T1000 (cell line): ENCODE results near the gene LHX6.

Source experiments
- DNase-seq: peaks from one replicate; lab custom pipeline; 2025; ENCODE audit warnings: mixed read lengths; lab: John Stamatoyannopoulos, UW

LHX6 gene

GRCh38 chr9:122234022-122234748 lies 5.4 kb upstream of the LHX6 start:
- no peak for DNase-seq

GRCh38 chr9:122232796-122233306 lies 4.1 kb upstream of the LHX6 start:
- no peak for DNase-seq

DNA sequence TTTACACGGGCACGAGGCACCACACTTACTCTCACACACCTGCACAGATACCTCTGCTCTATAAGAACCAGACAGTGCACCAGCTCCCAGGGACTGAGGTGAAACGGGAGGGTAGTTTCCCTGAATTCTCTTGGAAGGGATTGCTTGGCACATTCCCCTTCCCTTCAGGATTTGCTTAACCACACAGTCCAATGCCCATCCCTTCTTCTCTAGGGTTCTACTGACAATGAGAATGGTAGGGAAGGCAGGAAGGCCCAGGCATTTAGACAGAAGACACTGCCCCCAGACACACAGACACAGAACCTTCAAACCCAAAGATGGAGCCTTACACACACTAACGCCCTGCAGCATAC lies 704 bp upstream of the LHX6 start:
- no peak for DNase-seq

DNA sequence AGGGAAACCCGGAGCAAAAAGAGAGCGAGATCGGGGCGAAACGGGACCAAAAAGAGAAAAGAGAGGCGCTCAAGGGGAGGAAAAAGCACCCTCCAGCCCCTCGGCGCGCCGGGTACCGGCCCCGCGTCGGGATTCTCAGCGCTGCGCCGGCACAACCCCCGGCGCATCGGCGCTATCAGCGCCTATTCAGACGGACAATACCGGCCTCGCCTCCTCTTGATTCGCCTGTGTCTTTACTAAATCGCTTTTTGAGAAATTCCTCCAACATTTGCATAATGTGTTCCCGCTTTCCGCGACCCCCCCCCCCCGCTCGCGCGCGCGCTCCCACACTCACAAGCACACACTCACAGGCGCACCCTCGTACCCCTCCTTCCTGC lies 578 bp downstream of the LHX6 start:
- no peak for DNase-seq

- no peak for DNase-seq
Measured at GRCh38 chr9:122227575-122227900, 1.2 kb downstream of the LHX6 start.

DNA sequence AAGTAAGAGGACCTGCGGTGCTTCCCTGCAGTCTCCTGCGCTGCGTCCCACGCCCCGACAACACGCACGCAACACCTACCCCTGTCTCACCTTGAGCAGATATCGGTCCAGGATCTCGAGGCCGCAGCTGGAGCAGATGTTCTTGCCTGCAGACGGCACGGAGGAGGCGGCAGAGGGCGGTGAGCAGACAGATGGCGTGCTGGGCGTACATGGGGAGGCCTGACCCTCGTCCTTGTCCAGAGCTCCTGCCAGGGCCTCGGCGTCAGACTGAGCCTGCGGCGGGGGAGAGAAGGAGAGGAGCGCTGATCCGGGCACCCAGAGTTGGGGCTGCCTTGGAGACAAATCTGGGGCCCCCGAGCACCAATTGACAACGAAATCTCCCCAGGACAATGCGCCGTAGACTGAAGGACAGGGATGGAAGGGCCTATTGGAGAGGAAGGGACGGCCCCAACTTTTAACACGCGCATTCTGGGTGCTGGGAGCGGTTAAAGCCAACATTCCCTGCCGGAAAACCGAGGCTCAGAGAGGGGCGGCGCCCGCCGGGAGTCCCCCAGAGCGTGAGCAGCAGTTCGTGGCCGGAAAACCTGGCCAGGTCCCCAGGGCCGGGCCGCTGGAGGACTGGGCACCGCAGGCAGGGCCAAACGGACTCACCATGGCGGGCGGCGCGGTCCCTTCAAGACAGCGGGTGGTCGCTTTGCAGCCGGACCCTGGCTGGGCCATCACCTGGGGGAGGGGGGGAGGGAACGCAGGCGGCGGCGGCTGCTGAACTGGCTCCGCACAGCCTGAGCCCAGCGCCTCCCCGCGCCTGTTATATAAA lies 1.8 kb downstream of the LHX6 start:
- no peak for DNase-seq

- DNase-seq: no peak
Measured at GRCh38 chr9:122226142-122226757, 2.5 kb downstream of the LHX6 start.

DNA sequence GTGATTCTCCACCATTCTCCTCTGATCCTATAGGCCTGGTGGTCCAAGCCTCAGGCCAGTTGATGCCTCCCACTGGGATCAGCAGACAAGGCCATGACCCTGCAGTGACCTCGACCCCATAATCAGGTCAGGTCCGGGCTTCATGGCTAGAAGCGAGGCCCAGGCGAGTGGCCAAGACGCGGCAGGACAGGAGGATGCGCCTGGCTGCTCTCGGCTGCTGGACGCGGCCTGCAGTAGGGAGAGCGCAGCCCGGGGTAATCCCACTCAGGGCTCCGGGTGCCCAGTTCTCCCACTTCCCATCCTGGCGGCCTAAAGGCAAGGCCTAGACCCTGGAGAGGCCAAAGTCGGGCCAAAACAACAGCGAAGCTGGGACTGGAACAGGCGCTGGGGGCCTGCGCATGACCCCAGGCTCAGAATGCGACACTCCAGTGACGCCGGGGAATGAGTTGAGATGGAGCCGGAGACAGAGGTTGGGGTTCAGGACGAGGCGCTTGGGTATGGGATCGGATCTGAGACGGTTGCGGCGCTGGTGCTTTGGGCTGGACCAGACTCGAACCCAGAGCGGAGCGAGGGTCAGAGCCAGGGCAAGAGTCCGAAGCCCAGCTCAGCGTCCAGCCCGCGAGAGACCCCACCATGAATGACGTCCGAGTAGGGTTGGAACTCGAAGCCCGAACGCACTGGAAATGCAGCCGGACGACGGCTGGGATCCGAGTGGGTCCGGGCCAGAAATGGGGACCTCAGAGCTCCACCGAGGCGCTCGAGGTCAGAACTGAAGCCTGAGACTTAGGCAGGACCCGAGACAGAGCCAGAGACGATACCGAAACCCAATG lies 3.2 kb downstream of the LHX6 start:
- no peak for DNase-seq

DNA sequence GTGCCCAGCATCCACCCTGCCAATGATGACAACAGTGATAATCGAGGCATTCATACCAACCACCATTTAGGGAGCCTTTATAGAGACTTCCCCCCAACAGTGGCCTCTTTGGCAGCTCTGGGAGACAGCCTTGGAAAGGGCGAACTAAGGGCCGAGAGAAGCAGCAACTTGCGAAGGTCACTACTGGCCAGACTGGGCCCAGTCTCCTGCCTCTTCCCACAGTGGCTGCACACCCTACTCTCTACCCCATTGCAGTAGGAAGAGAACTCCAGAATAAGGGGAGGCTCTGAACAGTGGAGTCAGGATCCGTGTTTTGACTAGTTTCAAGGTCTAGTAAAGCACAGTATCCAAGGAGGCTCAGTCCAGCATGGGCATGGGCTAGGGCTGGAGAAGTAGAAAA lies 5.3 kb downstream of the LHX6 start:
- DNase-seq: no peak

DNA sequence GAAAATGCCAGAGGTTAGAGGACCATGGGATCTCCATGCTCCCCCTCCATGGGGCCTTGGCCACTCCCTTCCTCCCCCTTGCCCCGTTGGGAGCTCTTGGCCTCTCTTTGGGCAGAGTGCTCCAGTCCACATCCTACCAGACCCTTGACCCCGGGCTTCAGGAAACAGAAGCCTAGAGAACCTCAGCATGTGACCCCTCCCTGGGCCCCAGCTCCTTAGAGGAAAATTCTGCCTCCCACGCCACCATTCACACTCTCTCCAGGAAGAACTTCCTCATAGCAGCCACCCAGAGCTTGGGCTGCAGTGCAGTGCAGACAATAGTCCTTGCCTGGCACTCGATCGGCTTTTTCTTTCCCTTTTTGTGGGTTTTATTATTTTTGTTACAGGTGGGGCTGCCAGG lies 6.0 kb downstream of the LHX6 start:
- no peak for DNase-seq

DNA sequence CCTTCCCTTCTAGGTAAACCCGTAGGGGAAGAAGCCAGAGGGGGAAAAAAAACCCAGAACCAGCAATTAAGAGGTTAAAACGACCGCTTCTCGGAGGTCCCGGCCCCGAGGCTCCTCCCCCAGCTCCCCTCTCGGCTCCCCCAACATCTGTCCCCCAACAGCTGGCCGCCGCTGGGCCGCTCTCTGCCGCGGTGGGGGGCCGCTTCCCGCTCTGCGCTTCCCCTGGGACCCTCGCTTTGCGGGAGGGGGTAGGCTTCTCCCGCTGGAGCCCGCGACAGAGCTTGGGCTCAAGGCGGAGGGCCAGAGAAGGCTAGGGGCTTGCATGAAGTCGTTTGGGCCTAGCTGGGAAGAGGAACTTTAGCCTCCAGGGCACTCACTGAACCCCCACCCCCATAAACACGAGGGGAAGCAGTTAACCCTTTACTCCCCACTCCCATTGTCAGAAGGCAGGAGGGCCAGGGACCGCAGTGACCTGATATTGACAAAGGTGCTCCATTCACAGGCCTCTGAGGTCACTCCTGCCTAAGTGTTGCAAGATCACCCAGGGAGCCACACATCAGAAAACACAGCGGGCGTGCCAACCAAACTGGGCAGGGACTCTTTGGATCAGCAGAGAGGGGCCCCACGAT lies 7.5 kb downstream of the LHX6 start:
- DNase-seq: no peak

DNA sequence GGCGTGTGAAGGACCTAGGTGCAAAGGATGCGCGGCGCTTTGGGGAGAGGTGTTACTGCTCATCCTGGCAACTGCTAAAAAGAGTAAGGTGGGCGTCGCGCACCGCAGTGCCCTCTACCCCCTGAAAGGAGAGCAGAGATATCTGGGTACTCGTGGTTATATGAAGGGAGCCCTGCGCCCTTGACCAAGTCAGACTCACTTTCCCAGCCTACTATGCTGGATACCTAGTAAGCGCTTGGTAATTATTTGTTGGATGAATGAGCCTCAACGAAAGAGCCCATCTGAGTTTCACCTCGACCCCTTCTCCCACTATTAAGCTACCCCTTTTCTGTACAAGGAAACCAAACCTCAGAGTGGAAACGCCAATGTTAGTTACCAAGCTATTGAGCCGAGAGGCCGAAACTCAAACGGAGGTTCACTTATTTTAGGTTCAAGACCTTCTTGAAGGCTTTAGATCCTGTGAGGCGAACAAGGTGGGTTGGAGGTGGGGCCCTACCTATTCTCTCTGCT lies 8.0 kb downstream of the LHX6 start:
- DNase-seq: no peak

GRCh38 chr9:122219856-122220672 lies 8.7 kb downstream of the LHX6 start:
- no peak for DNase-seq

DNA sequence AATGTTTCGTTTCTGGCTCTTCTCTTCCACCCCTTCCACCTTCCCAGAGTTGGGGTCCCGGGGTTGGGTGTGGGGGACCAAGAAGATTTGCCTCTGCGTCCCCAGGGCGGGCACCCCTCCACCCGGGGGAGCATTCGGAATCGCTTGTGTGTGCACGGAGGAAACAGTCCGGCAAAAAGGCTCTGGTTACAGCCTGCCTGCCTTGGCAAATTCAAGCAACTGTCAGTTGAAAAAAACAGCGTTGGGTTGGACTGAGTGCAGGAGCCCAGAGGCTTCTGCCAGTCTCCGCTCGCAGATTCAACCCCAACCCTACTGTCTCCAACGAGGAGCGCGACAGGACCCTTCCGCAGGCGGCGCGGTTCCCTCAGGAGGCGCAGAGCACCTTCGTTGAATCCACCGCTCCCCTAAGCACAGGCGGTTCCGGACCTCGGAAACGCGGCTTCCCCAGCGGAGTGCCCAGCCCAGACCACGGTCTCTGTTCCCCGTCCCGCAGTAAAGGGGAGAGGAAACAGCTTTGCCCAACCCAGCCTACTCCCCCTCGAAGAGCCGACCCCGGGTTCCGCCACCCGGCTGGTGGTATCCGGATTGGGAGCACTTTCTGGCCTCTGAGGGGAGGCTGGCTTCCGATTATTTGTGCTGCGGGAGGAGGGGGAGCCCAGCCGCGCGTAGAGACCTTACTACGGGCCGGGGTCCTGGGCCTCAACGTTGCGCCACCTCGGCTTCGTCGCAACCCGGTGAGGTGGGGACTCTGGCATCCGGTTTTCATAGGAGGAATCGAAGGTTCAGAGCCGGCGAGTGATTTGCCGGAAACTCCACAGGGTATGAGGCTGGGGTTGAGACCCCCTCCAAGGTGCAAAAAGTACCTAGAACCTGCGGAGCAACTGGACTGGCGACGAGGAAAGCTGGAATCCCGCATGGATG lies 9.6 kb downstream of the LHX6 start:
- no peak for DNase-seq

DNA sequence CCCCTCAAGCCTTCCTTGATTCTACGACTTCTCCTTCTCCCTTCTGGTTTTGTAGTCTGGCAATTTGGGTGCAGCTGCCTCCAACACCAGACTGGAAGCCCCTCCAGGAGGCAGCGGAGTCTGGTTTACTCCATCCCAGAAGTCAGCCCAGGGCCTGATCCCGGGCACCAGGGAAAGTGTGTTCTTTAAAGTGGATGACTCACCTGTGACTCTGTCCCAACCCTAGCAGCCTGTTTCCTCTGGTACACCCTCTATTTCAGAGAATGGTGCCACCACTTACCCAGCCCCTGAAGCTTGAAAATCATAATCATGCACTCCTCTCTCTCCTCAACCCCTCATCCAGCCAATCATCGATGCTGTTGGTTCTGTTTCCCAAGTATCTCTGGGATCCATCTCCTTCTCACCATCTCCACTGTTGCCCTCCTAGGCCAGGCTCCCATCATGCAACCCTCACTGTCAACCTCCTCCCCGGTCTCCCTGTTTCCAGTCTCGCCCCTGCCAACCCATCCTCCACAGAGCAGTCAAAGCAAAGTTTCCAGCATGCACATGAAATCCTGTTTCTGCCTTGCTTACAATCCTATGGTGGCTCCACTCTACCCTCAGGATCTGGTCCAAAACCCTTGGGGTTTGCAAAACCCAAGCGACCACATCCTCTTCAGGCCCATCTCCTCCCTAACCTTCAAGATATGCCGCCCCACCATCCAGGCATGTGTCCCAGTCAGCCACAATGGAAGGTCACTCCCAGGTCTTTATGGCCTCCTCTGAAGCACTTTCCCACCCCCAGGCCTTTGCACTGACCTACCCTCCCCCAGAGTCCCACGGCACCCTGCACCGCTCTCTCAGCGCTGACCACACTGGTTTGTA lies 10.5 kb downstream of the LHX6 start:
- no peak for DNase-seq

- DNase-seq: no peak
Measured at GRCh38 chr9:122217640-122218039, 11.1 kb downstream of the LHX6 start.

DNA sequence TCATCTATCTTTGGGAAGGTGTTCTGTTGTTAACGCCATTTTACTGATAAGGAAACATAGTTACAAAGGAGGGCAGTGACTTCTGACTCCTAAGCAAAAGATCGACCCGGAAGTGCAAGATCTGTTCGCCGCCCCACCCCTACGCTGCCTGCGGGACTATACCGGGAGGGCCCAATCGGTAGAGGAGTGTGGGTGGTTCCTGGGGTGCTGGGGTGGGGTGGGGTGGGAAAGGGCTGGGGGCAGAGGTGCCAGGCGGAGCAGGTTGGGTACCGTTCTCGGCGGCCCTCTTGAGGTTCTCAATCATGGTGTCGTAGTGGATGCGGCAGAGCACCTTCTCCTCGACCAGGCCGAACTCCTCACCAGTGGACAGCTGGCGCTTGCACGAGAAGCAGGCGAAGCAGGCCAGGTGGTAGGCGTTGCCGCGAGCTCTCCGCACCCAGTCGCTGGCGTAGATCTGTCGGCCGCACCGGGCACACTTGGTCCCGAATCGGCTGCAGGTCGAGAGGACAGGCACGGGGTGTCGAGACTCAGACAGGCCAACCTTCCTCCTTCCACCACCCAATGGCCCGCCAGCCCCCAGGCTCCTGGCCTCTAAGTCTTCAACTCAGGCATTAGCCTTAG lies 11.8 kb downstream of the LHX6 start:
- no peak for DNase-seq

DNA sequence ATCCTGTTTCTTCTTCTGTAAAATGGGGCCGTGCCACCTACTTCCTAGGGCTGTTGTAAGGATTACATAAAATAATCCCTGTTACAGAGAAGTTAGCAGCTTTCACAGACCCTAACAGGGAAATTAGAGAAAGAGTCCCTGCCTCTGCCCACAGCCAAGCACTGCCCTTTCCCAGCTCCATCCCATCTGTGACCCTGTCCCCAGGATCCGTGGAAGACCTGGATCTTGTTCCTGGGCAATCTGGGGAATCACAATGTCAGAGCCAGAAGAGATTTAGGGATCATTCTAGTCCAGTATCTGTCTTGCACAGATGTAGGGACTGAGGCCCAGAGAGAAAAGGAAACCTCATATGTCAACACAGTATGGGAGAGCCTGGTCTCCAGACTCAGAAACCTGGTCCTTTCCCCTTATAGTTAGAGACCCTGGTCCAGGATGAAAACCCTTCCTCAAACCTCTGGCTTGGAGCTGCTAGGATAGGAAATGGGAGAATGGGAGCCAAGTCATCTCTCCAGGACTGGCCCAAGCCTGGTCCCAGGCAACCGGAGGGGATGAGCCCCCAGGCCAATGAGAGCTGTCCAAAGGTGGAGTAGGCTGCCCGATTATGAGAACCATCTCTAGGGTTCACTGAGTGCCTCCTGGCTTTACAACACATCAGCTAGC lies 12.5 kb downstream of the LHX6 start:
- DNase-seq: no peak
